CD4-positive, alpha-beta T cell treated with Interleukin-2 at 100 ng/mL for 4 hours (primary cell): ENCODE results near the gene TMC8.
"Not testable (repeated sequence)": the region's sequence is repeated elsewhere in the genome, so short reads cannot be mapped to it uniquely, and the experiment has no call there.

Experiments
- DNase-seq: peaks from one replicate; pipeline ENCODE4 v3.0.0-alpha.2; 2020; ENCODE audit warnings: low spot score

The TMC8 gene

GRCh38 chr17:78130437-78131101 is at the start of gene TMC8:
TSS of gene TMC8 (plus strand) at chr17:78130771. CDS start at chr17:78131589, 818 bp downstream.
- DNase-seq = peak; percentile 83

- DNase-seq = no peak
Observed at GRCh38 chr17:78081551-78081950, 49.0 kb upstream of the TMC8 start.

DNA sequence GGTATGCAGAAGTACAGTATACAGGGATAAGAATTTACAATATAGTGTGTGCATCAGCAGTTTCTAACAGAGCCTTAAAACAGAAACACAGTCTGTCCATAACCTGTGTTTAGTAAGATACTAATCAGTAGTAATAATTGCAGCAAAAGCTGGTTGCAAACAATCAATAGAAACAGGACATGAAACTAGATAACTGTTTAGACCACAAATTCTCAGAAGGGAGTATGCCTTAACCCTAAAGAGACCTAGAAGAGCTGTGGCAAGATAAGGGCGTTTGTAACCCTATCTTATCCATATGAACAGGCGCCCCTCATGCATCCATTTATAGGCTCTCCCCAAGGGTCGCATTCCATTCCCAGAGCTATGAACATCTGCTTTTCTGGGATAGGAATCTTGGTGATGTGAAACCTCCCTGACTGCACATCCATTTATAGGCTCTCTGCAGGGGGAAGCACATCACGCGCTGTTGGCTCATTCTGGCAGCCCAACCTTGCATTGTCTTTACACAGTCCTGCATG is 48.2 kb upstream of the TMC8 start:
- not testable (repeated sequence) for DNase-seq

- DNase-seq = no peak
Observed at GRCh38 chr17:78082988-78083387, 47.6 kb upstream of the TMC8 start.

DNA sequence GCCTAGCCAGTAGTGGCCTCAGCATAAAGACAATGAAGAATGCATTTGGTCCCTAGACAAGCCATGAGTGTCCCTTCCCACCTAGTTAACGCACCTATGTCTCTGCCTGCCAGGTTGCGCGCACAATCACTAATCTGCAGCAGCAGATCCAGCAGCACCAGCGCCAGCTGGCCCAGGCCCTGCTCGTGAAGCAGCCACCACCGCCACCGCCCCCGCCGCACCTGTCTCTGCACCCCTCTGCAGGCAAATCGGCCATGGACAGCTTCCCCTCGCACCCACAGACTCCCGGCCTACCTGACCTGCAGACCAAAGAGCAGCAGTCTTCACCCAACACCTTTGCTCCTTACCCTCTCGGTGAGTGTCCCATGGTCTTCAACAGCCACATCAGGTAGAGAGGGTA is 43.8 kb upstream of the TMC8 start:
- no peak for DNase-seq

DNA sequence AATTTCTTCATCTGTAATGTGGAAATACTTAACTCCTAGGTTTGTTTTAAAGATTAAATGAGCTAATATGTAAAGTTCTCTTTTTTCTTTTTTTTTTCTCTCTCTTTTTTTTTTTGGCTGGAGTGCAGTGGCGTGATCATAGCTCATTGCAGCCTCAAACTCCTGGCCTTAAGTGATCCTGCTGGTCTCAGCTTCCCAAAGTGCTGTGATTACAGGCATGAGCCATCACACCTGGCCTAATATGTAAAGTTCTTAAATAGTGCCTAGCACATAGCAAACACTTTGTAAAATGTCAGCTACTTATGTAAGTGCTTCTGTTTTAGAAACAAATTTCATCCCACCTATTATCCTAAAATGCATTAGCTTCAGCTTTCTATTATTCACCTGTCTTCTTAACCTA is 42.0 kb upstream of the TMC8 start:
- DNase-seq = no peak

- no peak for DNase-seq
Observed at GRCh38 chr17:78089576-78090281, 40.8 kb upstream of the TMC8 start.

- DNase-seq = no peak
Observed at GRCh38 chr17:78092794-78093324, 37.7 kb upstream of the TMC8 start.

DNA sequence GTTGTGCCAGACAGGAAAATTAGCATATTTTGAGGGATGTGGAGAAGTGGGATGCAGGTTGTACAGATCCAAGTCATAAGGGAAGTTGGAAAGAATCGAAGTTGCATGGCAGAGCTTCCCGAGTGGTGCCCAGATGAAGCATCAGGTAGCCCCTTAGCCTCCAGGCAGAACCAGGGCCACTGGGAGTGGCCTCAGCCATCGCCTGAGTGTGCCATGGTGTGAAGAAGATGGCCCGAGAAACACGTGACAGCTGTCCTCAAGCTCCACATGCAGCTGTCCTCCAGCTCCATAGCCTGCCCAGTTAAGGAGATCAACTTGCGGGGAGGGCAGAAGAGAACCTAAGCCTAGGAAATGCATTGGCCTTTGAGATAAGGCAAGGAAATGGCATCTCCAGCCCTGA is 35.5 kb upstream of the TMC8 start:
- DNase-seq = no peak

- no peak for DNase-seq
Observed at GRCh38 chr17:78096093-78096492, 34.5 kb upstream of the TMC8 start.

DNA sequence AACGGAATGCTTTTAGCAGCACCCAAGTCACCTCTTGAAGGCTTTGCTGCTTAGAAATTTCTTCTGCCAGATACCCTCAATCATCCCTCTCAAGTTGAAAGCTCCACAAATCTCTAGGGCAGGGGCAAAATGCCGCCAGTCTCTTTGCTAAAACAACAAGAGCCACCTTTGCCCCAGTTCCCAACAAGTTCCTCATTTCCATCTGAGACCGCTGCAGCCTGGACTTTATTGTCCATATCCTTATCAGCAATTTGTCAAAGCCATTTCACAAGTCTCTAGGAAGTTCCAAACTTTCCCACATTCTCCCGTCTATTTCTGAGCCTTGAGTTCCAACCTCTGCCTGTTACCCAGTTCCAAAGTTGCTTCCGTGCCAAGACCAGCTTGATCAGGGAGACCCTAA is 29.5 kb upstream of the TMC8 start:
- DNase-seq = no peak

- no peak for DNase-seq
Observed at GRCh38 chr17:78101542-78101941, 29.0 kb upstream of the TMC8 start.

- DNase-seq = no peak
Observed at GRCh38 chr17:78103311-78103710, 27.3 kb upstream of the TMC8 start.

DNA sequence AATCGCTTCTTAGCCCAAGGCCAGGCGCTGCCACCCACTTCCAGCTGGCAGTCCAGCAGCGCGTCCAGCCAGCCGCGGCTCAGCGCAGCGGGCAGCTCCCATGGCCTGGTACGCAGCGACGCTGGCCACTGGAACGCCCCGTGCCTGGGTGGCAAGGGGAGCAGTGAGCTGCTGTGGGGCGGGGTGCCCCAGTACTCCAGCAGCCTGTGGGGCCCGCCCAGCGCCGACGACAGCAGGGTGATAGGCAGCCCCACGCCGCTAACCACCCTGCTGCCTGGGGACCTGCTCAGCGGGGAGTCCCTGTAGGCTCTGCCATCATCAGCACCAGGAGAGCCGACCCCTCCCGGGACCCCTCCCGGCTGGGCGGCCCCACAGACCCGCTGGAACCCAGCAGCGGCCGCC is 26.0 kb upstream of the TMC8 start:
- DNase-seq = no peak

- DNase-seq = no peak
Observed at GRCh38 chr17:78105101-78105500, 25.5 kb upstream of the TMC8 start.

DNA sequence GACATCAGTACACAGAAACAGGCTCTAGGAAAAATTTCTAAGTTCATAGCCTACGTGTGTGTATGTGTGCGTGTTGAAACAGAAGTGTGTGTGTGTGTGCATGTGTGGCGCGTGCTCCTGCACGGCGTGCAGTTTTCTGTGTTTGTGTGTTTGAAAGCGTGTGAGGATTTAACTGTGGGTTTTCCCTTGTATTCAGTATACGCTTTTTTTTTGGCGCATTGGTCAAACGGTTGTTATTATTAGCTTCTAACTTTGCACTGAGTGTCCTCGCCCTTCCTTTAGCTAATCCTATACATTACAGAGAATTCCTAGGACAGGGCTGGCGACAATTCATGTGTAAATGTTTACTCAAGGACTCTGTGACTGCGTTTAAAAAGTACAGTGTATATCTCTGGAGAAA is 25.0 kb upstream of the TMC8 start:
- no peak for DNase-seq

DNA sequence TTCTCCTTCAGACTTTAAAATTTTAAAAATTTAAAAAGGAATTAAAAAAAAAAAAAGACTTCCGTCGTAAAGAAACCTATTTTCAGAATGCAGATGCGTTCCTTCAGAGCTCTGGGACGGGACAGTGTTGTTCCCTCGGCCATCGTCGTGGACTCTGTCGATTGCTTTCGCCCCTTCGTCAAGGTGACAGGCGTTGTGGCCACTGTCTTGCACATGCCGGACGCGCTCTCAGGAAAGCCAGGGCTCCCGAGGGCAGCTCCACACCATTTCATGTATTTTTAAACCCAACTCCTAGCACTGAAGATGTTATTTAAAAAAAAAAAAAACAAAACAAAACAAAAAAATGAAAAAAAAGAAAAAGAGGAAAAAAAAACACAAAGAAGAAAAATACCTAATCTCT is 24.4 kb upstream of the TMC8 start:
- no peak for DNase-seq

- DNase-seq = no peak
Observed at GRCh38 chr17:78107457-78107856, 23.1 kb upstream of the TMC8 start.

DNA sequence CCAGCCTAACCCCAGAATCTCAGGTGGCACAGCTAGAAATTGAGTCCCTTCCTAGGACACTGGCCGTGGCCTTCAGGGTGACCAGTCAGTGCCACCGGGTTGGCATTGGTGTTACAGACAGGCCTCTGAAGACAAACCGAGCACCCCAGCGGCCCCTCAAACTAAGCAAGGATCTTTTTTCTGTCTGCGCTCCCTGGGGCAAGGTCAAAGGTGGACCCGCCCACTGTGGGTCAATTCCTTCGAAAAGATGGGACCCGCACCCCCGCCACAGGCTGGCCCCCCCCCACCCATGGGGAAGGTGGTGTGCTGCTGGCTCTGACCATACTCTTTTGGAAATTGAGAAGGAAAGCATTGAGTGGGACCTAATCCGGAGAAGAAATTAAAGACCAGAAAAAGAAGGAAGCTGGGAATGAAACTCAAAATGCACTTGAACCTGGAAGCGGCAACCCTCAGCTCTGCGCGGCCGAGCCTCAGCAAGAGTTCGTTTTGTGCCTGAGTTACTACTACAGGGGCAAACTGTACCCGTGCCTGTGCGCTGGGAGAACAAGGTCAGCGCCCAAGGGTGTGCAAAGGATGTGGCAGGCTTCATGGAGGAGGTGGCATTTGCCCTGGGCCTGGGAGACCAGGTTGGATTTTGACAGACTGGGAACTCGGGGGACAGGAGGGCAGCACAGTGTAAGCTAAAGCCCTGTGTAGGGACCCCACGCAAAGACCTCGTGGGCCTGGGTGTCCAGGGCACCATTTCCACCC is 22.4 kb upstream of the TMC8 start:
- no peak for DNase-seq

- no peak for DNase-seq
Observed at GRCh38 chr17:78108726-78109488, 21.7 kb upstream of the TMC8 start.

- DNase-seq = no peak
Observed at GRCh38 chr17:78109489-78109761, 21.1 kb upstream of the TMC8 start.

GRCh38 chr17:78110363-78111015 is 20.1 kb upstream of the TMC8 start:
- DNase-seq = no peak
